ENCODE measurements around the gene ARL8B. TPM values are rescaled to one million over a fixed set of nuclear protein-coding genes. Genes with fewer than 3 reads are reported as not detected.

The ARL8B gene
- total and polyA plus RNA-seq, 8 donors = 60.3 to 93.9 (median 70.2) TPM

GRCh38 chr3:5153074-5153473 is 31.0 kb downstream of the ARL8B start:
- peaks cover 0 to 31% of the 10 kb centered on the region in 2 donors for H3K4me1 ChIP-seq
- no peaks in the 10 kb centered on the region for H3K9me3 ChIP-seq
- H3K27ac ChIP-seq = no peak overlapping the region
- H3K27me3 ChIP-seq = no peaks in the 10 kb centered on the region
- no peak overlapping the region for H3K4me3 ChIP-seq
- peaks cover 0 to 3% of the 10 kb centered on the region in 2 donors for H3K36me3 ChIP-seq
- intact Hi-C loops (cut with DNase I) = no loop called here
- no peak for ATAC-seq
- TF ChIP-seq, protein P1, sequence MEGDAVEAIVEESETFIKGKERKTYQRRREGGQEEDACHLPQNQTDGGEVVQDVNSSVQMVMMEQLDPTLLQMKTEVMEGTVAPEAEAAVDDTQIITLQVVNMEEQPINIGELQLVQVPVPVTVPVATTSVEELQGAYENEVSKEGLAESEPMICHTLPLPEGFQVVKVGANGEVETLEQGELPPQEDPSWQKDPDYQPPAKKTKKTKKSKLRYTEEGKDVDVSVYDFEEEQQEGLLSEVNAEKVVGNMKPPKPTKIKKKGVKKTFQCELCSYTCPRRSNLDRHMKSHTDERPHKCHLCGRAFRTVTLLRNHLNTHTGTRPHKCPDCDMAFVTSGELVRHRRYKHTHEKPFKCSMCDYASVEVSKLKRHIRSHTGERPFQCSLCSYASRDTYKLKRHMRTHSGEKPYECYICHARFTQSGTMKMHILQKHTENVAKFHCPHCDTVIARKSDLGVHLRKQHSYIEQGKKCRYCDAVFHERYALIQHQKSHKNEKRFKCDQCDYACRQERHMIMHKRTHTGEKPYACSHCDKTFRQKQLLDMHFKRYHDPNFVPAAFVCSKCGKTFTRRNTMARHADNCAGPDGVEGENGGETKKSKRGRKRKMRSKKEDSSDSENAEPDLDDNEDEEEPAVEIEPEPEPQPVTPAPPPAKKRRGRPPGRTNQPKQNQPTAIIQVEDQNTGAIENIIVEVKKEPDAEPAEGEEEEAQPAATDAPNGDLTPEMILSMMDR (IDR thresholded peaks at IDR 0.05) = no peak
- no peak for DNase-seq

- H3K36me3 ChIP-seq = no peaks in the 10 kb centered on the region
- intact Hi-C loops (cut with DNase I) = no loop called here
These were observed 33.1 kb downstream of the ARL8B start for GRCh38 chr3:5155241-5155640.

DNA sequence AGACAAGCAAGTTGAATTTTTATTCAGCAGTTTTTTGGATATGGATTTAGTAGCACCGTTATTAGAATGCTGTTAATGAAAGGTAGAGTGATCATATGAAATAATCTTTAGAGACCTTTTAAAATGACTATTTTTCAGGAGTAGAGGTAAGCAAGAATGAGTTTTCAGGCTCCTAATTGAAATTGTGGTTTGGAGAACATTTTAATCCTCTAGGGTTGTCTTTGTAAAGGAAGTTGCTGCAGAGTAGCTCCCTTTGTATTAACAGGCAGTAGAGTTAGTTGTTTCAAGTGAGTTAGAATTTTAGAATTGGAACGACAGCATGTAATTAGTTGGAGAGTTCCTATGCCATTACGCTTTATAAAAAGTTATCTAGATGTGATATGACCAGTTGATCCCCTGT is 38.2 kb downstream of the ARL8B start:
- peak overlapping the region in 1 of 2 donors; percentile 31 for H3K27ac ChIP-seq
- no peak overlapping the region for H3K4me3 ChIP-seq
- H3K27me3 ChIP-seq = no peaks in the 10 kb centered on the region
- no peaks in the 10 kb centered on the region for H3K9me3 ChIP-seq
- TF ChIP-seq, protein P1 (IDR thresholded peaks at IDR 0.05) = no peak
- ATAC-seq = no peak
- intact Hi-C loops (cut with DNase I) = no loop called here
- DNase-seq = no peak
- no peaks in the 10 kb centered on the region for H3K36me3 ChIP-seq
- H3K4me1 ChIP-seq = peaks cover 0 to 48% of the 10 kb centered on the region in 2 donors

More at GRCh38 chr3:5155241-5155640, 33.1 kb downstream of the ARL8B start:
- Histone ChIP-seq H3K4me1 (peaks cover 0 to 17% of the 10 kb centered on the region in 2 donors), H3K27me3 (no peaks in the 10 kb centered on the region), H3K27ac (no peak overlapping the region), H3K9me3 (no peaks in the 10 kb centered on the region), H3K4me3 (no peak overlapping the region)
- TF ChIP-seq, protein P1 (IDR thresholded peaks at IDR 0.05) = no peak
- ATAC-seq (no peak), DNase-seq (no peak)

GRCh38 chr3:5160940-5161858 is 39.1 kb downstream of the ARL8B start:
- intact Hi-C loops (cut with DNase I) = no loop called here
- H3K4me1 ChIP-seq = peaks cover 0 to 57% of the 10 kb centered on the region in 2 donors
- no peaks in the 10 kb centered on the region for H3K27me3 ChIP-seq
- TF ChIP-seq, protein P1 (IDR thresholded peaks at IDR 0.05) = no peak
- DNase-seq (peak in 1 of 4 donors; percentile 35), ATAC-seq (peak; percentile 88)
- H3K27ac ChIP-seq = peak overlapping the region; percentile 31 to 63
- no peaks in the 10 kb centered on the region for H3K9me3 ChIP-seq
- no peaks in the 10 kb centered on the region for H3K36me3 ChIP-seq
- H3K4me3 ChIP-seq = no peak overlapping the region

- Histone ChIP-seq H3K27me3 (no peaks in the 10 kb centered on the region), H3K4me3 (no peak overlapping the region), H3K9me3 (no peaks in the 10 kb centered on the region), H3K4me1 (peaks cover 0 to 66% of the 10 kb centered on the region in 2 donors), H3K36me3 (no peaks in the 10 kb centered on the region), H3K27ac (peak overlapping the region; percentile 31 to 63)
- DNase-seq (no peak), ATAC-seq (peak; percentile 57)
- TF ChIP-seq, protein P1 (IDR thresholded peaks at IDR 0.05) = no peak
- intact Hi-C loops (cut with DNase I) = no loop called here
These were observed 40.0 kb downstream of the ARL8B start for GRCh38 chr3:5162102-5162501.
